H9 (cell line): ENCODE measurements around the gene ZFP69B. TPM values are rescaled to one million over a fixed set of nuclear protein-coding genes. Genes with fewer than 3 reads are reported as not detected.

Experiments used
- DNase-seq: peaks from one replicate; pipeline ENCODE4 v3.0.0-alpha.2; 2017
- H2AFZ ChIP-seq: one replicate; pipeline ENCODE4 v1.6.1; 2013; ENCODE audit warnings: mild to moderate bottlenecking, low read length, control low read depth, moderate library complexity
- H2AK5ac ChIP-seq: 2 replicates; pipeline ENCODE4 v1.6.1; 2013; ENCODE audit warnings: low read length, control low read depth, mixed read lengths; ENCODE audit not compliant: insufficient read length
- H2BK120ac ChIP-seq: one replicate; pipeline ENCODE4 v1.6.1; 2013; ENCODE audit warnings: low read depth, mild to moderate bottlenecking, low read length, control low read depth, inconsistent platforms; ENCODE audit not compliant: poor library complexity, severe bottlenecking
- H2BK12ac ChIP-seq: 2 replicates; pipeline ENCODE4 v1.6.1; 2013; ENCODE audit warnings: low read length, control low read depth, mixed read lengths, low read depth; ENCODE audit not compliant: insufficient read length
- H2BK15ac ChIP-seq: 2 replicates; pipeline ENCODE4 v1.6.1; 2013; ENCODE audit warnings: low read depth, low read length, control low read depth
- H2BK20ac ChIP-seq: one replicate; pipeline ENCODE4 v1.6.1; 2013; ENCODE audit warnings: low read depth, mild to moderate bottlenecking, low read length, control low read depth, inconsistent platforms; ENCODE audit not compliant: poor library complexity, severe bottlenecking
- H2BK5ac ChIP-seq: 2 replicates; pipeline ENCODE4 v1.6.1; 2013; ENCODE audit warnings: low read length, control low read depth, mixed read lengths; ENCODE audit not compliant: insufficient read length
- H3K14ac ChIP-seq: 2 replicates; pipeline ENCODE4 v1.6.1; 2013; ENCODE audit warnings: low read length, control low read depth; ENCODE audit not compliant: insufficient read depth
- H3K18ac ChIP-seq: 2 replicates; pipeline ENCODE4 v1.6.1; 2013; ENCODE audit warnings: low read depth, mild to moderate bottlenecking, mixed read lengths, low read length, control low read depth; ENCODE audit not compliant: insufficient read length
- H3K23ac ChIP-seq: 2 replicates; pipeline ENCODE4 v1.6.1; 2013; ENCODE audit warnings: low read length, control low read depth, mixed read lengths, low read depth; ENCODE audit not compliant: insufficient read length
- H3K23me2 ChIP-seq: 2 replicates; pipeline ENCODE4 v1.6.1; 2013; ENCODE audit warnings: low read depth, mild to moderate bottlenecking, mixed read lengths, low read length, control low read depth; ENCODE audit not compliant: insufficient read length, poor library complexity, severe bottlenecking
- H3K27ac ChIP-seq: 2 replicates; pipeline ENCODE4 v1.5.1; 2013; ENCODE audit warnings: low read length, control low read depth, mixed read lengths, low read depth; ENCODE audit not compliant: insufficient read length
- H3K27me3 ChIP-seq: 2 replicates; pipeline ENCODE4 v1.6.1; 2013; ENCODE audit warnings: low read length, control low read depth, inconsistent platforms; ENCODE audit not compliant: insufficient read depth
- H3K4ac ChIP-seq: 2 replicates; pipeline ENCODE4 v1.6.1; 2013; ENCODE audit warnings: low read depth, mild to moderate bottlenecking, control low read depth, inconsistent platforms, low read length, moderate library complexity
- H3K4me1 ChIP-seq: 2 replicates; pipeline ENCODE4 v1.6.1; 2013; ENCODE audit warnings: low read length, control low read depth, inconsistent platforms; ENCODE audit not compliant: insufficient read depth
- H3K4me2 ChIP-seq: 2 replicates; pipeline ENCODE4 v1.6.1; 2013; ENCODE audit warnings: low read length, control low read depth, mixed read lengths; ENCODE audit not compliant: insufficient read length, insufficient read depth
- H3K56ac ChIP-seq: 2 replicates; pipeline ENCODE4 v1.6.1; 2013; ENCODE audit warnings: low read depth, mild to moderate bottlenecking, mixed read lengths, low read length, control low read depth; ENCODE audit not compliant: insufficient read length
- H3K79me1 ChIP-seq: 2 replicates; pipeline ENCODE4 v1.6.1; 2013; ENCODE audit warnings: low read depth, mild to moderate bottlenecking, moderate library complexity, low read length, control low read depth, inconsistent platforms; ENCODE audit not compliant: insufficient read depth, poor library complexity, severe bottlenecking
- H3K79me2 ChIP-seq: 2 replicates; pipeline ENCODE4 v1.6.1; 2013; ENCODE audit warnings: low read length, control low read depth, inconsistent platforms; ENCODE audit not compliant: insufficient read depth
- H3K9ac ChIP-seq: 2 replicates; pipeline ENCODE4 v1.6.1; 2013; ENCODE audit warnings: low read length, control low read depth, mixed read lengths; ENCODE audit not compliant: insufficient read length; ENCODE audit errors: extremely low read depth
- H3K9me3 ChIP-seq: one replicate; pipeline ENCODE4 v1.6.1; 2013; ENCODE audit warnings: low read depth, low read length, inconsistent platforms; ENCODE audit not compliant: control insufficient read depth
- H3T11ph ChIP-seq: one replicate; pipeline ENCODE4 v1.6.1; 2013; ENCODE audit warnings: mild to moderate bottlenecking, low read length, control low read depth, inconsistent platforms
- H4K20me1 ChIP-seq: one replicate; pipeline ENCODE4 v1.6.1; 2013; ENCODE audit not compliant: control insufficient read depth, insufficient read length, insufficient read depth
- H4K5ac ChIP-seq: 2 replicates; pipeline ENCODE4 v1.6.1; 2013; ENCODE audit warnings: low read depth, mild to moderate bottlenecking, mixed read lengths, low read length, control low read depth; ENCODE audit not compliant: insufficient read length
- H4K8ac ChIP-seq: replicated peaks from 2 replicates; pipeline ENCODE4 v1.6.1; 2013; ENCODE audit warnings: low read length, control low read depth, mixed read lengths, low read depth; ENCODE audit not compliant: insufficient read length
- H4K91ac ChIP-seq: 2 replicates; pipeline ENCODE4 v1.6.1; 2013; ENCODE audit warnings: low read depth, mild to moderate bottlenecking, moderate library complexity, mixed read lengths, low read length, control low read depth; ENCODE audit not compliant: insufficient read length
- H3K27ac Mint-ChIP-seq, 3 experiments: 2 replicates in 2 of 3; 3 replicates in 1 of 3; pipeline ENCODE4 v1.8.0; 2020 to 2021; ENCODE audit warnings: mixed read lengths in 3 of 3, mild to moderate bottlenecking in 1 of 3, moderate library complexity in 1 of 3
- H3K27me3 Mint-ChIP-seq: 2 replicates; pipeline ENCODE4 v1.8.0; 2021; ENCODE audit warnings: low read depth, mild to moderate bottlenecking, moderate library complexity, mixed read lengths
- H3K36me3 Mint-ChIP-seq, 3 experiments: 2 replicates in 2 of 3; 3 replicates in 1 of 3; pipeline ENCODE4 v1.8.0; 2020 to 2021; ENCODE audit warnings: low read depth in 3 of 3, mixed read lengths in 3 of 3; ENCODE audit not compliant: insufficient read depth in 1 of 3
- H3K4me1 Mint-ChIP-seq, 2 experiments: 2 replicates each; pipeline ENCODE4 v1.8.0; 2020; ENCODE audit warnings: mixed read lengths in 2 of 2
- H3K4me3 Mint-ChIP-seq, 2 experiments: 2 replicates in 1 of 2; 3 replicates in 1 of 2; pipeline ENCODE4 v1.8.0; 2020 to 2021; ENCODE audit warnings: mild to moderate bottlenecking in 2 of 2, mixed read lengths in 2 of 2, moderate library complexity in 1 of 2
- H3K9me3 Mint-ChIP-seq, 2 experiments: 2 replicates in 1 of 2; 3 replicates in 1 of 2; pipeline ENCODE4 v1.8.0; 2020; ENCODE audit warnings: mild to moderate bottlenecking in 2 of 2, mixed read lengths in 2 of 2, moderate library complexity in 1 of 2
- CTCF ChIP-seq: fragments of 200-600 bp; sonication (generic); conservative IDR thresholded peaks from 3 replicates; pipeline ENCODE4 v1.8.0; 2021; ENCODE audit warnings: antibody characterized with exemption, mild to moderate bottlenecking
- WGBS: extraction: QIAGEN DNeasy Blood & Tissue Kit; methylation state at CpG from one replicate; pipeline ENCODE4 v1.1.7; 2013; ENCODE audit warnings: missing lambda C conversion rate, low lambda C conversion rate, mixed read lengths; ENCODE audit not compliant: insufficient read length; ENCODE audit errors: extremely low coverage; 5-methylcytosine and 5-hydroxymethylcytosine counted together
- total RNA-seq: library from RNA; stranded (reverse); gene quantifications from 2 replicates; pipeline ENCODE4 v1.2.1, GENCODE V29; 2021

ZFP69B gene
- total RNA-seq, 1 experiment from 2014 or later = 16.2 TPM

GRCh38 chr1:40439247-40439646 is 11.0 kb upstream of the ZFP69B start:
- H3K4me2 ChIP-seq = no peak overlapping the region
- no CpG with 5 or more reads among the region's 5 CpGs for WGBS
- no peak for TF ChIP-seq CTCF
- H4K8ac ChIP-seq = no peak overlapping the region
- no peak overlapping the region for H2BK15ac ChIP-seq
- H3K18ac ChIP-seq = no peak overlapping the region
- no peak overlapping the region for H2BK12ac ChIP-seq
- no peak overlapping the region for H2AFZ ChIP-seq
- no peaks in the 10 kb centered on the region for H3K9me3 ChIP-seq
- H4K5ac ChIP-seq = no peak overlapping the region
- no peaks in the 10 kb centered on the region for H3K23me2 ChIP-seq
- Mint-ChIP-seq H3K27ac (no peak overlapping the region), H3K9me3 (no peaks in the 10 kb centered on the region; a peak in 1 of 5 replicates), H3K36me3 (no peaks in the 10 kb centered on the region), H3K4me1 (no peaks in the 10 kb centered on the region), H3K4me3 (no peak overlapping the region), H3K27me3 (no peaks in the 10 kb centered on the region)
- no peak overlapping the region for H2BK5ac ChIP-seq
- no peaks in the 10 kb centered on the region for H3K79me2 ChIP-seq
- H3K4ac ChIP-seq = no peak overlapping the region
- no peak overlapping the region for H3K14ac ChIP-seq
- DNase-seq = no peak
- H4K91ac ChIP-seq = no peak overlapping the region
- no peak overlapping the region for H3K27ac ChIP-seq
- H3K56ac ChIP-seq = no peak overlapping the region
- H2BK20ac ChIP-seq = no peak overlapping the region
- H4K20me1 ChIP-seq = no peaks in the 10 kb centered on the region
- H3K79me1 ChIP-seq = no peaks in the 10 kb centered on the region
- H3T11ph ChIP-seq = no peak overlapping the region
- no peak overlapping the region for H3K23ac ChIP-seq
- H3K9ac ChIP-seq = no peak overlapping the region
- no peak overlapping the region for H2AK5ac ChIP-seq
- no peak overlapping the region for H2BK120ac ChIP-seq
- no peaks in the 10 kb centered on the region for H3K27me3 ChIP-seq
- H3K4me1 ChIP-seq = no peaks in the 10 kb centered on the region
